COLO829 (cell line): ENCODE results near the gene SFRP4.

Source experiments
- DNase-seq: peaks from one replicate; pipeline ENCODE4 v3.0.0; 2012; ENCODE audit warnings: low spot score

Gene SFRP4

DNA sequence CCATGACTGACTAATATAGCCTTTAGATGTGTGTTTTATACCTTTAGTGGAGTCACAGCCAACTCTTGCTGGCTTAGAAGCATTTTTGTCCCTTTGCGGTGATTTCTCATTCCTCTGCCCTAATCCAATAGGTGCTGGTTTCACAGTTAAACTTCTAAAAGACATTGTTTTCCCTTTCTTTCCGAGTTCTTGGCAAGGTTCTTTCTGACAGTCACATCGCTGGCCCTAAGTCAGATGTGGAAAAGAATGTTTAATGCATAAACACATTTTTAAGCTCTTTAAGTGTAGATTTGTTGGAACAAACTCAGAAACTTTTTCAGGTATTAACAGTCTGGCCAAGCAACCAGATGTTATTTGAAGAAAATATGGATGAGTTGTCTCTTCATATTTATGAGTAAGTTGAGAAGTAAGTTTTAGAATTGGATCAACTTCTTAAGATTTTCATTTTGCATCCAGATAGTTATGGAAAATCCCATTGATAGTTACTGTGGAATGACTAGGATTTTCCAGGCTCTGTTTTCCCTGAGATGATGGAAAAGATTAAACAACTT, 7.9 kb upstream of the SFRP4 start:
- DNase-seq: no peak

DNA sequence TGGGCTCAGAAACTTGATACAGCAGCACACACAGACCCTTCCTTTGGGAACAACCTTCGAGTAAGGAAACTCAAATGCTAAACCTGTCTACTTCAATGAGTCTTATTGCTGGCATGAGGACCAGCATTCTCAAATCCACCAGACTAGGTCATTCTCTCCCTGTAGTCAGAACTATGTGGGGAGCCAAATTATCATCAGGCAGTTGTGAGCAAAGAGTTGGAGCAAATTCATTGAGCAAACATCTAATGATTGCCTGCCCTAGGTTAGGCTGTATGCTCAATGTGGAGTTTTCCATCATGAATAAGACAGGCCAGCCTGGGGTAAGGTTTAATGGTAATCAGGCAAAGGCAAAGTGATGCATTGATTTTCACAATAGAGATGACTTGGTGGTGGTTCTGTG, 7.4 kb upstream of the SFRP4 start:
- DNase-seq: no peak

DNA sequence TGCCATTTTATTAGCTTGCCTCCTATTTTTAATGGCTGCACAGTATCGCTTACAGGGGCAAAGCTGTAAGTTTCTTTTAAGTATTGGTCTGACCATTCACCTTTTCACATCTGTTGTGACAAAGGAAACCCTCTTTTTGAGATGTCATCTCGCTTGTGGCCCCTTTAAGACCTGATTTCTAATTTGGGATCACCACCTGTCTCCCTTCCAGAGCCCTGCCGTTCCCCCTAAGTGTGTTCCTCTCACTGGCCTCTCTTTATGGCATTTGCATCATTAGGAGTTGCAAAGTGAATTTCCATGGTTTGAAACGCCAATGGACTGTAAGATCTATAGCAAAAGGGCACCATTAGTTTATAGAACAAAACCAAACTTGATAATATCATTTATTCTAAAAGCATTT, 5.3 kb upstream of the SFRP4 start:
- DNase-seq: no peak

DNA sequence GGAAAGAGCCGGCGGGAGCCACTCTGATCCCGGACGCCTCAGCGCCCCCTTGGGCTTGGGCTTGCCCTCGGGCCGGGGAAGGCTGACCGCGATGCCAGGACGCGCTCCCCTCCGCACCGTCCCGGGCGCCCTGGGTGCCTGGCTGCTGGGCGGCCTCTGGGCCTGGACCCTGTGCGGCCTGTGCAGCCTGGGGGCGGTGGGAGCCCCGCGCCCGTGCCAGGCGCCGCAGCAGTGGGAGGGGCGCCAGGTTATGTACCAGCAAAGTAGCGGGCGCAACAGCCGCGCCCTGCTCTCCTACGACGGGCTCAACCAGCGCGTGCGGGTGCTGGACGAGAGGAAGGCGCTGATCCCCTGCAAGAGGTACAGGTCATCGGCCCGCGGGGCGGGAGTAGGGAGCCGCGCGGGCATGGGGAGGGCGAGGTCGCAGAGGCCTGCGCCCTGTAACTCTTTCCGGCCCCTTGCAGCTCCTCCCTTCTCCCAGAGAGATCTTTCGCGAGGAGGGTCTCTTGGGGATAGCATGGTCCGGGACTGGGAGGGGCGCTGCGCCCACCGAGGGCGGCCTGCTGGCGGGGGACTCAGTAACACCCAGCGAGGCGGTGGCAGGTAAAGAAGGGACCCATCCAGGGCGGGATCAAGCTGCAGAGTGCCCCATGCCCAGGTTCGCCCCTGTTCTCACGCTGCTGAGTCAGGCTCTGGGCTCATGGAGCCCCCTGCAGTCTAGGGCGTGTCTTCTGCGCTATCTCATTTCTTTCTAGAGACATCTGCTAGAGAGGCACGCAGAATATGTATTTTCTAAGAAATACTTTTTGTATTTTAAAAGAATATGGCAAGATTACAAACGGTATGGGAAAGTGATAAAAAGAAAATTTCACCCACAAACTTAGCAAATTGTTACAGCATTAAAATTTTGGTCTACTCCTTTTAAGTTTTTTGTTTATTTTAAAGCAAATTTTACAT, 4.5 kb upstream of the SFRP4 start:
- no peak for DNase-seq

DNA sequence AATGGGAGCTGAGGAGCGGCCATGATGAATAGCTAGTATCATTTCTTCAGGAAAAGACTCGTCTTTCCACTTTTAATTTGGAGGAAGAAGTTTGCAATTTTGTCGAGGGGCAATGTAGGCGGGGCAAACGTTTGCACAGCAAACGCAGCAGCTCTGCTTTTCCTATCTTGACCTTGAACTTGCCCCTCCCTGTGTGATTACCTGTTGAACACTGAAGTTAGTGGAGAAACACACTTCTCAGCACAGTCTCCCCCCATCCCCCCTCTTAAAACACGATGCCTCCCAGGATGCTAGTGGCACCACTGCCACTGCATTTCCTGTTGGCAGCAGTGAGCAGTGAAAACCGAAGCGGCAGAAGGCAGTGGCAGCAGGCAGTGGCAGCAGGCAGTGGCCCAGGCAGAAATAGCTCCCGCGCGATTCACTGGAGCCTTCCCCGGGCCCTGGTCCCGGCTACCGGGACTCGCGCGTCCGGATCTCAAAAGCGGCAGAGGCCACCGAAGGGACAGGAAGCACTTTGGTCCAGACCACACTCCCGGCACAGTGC, 3.8 kb upstream of the SFRP4 start, which contains the start of gene EPDR1:
Gene EPDR1 (plus strand): TSS at position 336 of the 544 bp plus-strand sequence. CDS start 300 bp downstream, outside the sequence.
- no peak for DNase-seq

DNA sequence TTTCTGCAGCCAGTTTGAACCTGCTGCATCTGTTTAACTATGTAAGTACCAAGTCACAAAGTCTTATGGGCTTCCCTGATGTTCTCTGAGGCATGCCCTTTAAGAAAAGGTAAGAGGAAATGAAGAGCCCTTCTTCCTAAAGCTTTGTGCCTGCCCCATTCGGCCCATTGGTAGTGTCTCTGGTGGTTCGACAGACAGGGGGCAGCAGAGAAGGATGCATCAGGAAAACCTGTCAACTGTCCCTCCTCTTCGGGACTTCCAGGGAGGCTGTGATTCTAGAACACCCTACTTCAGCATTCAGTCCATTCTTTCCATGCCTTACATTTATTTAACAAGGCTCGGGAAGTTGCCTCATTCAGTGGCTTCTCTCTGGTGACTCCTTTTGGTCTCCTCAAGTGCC, 1.9 kb upstream of the SFRP4 start:
- DNase-seq: no peak

DNA sequence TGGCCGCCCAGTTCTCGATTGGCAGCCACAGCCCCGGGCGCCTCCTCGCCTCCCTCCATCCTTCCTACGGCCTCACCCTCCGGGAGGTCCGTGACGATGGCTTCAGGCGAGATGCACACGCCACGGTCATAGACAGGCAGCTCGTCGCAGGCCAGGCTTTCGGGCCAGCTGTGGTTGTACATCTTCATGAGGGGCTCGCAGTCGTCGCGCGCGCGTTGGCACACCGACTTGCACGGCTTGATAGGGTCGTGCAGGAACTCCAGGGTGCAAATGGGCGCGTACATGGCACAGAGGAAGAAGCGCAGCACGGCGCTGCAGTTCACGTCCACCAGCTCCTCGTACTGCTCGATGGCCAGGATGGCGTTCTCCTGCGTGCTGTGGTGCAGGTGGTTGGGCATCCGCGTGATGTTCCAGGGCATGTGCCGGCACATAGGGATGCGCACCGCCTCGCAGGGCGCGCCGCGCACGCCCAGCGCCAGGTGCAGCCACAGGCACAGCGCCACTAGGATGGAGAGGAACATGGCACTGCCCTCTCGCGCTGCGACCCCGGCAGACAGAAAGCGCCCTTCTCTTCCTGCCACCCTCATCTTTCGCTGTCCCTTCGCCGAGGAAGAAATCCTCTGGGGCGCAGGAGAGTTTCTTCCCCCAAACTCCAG, 472 bp downstream of the SFRP4 start:
- no peak for DNase-seq

DNA sequence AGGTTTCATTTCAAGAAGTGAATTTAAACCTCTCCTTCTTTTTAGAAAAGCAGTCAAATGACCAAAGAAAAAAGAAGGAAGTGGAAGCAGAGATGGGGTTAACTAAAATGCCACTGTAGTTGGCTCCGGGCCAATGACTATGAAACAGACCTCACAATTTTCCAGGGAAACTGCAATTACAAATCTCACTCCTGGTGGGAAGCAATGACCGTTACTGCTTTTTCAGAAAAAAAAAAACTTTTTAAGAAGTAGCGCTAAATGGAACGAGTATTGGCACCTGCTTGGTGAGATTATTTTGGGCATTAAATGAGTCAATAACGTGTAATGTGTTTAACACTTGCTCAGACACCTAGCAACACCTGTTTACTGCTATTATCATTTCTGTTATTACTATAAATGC, 1.2 kb downstream of the SFRP4 start:
- DNase-seq: no peak

DNA sequence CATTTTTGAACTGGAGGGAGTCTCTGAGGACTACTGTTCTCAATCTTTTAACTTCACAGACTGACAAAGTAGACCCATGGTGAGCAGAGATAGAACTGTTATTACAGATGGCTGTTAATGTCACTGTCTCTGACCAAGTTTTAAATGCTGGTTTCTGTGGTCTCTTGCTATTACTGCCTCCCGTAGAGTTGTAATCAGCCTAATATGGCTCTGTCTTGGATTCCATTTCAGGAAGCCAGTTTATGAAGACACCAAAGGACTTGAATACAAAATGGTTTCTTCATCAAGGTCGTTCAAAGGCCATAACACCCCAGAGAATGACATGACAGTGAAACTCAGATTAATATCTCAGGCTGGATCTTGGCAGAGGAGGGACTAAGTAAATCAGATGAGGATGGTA, 3.9 kb downstream of the SFRP4 start:
- DNase-seq: no peak

DNA sequence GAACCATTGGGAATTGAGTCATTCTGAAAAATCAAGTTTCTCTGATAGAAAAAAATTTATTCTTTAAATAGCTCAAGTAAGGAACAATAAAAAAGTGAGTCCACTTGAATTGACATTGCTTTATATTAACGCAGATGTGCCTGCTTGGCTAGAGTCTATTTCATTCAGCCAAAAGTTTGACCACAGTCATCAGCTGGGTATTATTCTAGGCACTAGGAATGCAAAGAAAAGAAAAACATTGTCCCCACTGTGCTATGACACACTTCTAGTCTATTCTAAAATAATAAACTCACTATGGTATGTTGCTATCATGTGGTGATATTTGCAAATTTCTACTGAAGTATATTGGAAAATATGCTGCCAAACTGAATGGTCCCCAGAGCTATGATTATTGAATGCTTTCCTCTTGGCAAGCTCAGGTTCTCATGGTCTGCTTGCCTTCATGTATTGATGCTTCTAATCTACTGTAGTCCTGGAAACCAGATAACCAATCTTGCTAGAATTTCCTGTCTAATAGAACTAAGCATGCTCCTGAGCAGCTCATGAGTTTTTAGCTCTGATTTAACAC, 8.3 kb downstream of the SFRP4 start:
- no peak for DNase-seq

DNA sequence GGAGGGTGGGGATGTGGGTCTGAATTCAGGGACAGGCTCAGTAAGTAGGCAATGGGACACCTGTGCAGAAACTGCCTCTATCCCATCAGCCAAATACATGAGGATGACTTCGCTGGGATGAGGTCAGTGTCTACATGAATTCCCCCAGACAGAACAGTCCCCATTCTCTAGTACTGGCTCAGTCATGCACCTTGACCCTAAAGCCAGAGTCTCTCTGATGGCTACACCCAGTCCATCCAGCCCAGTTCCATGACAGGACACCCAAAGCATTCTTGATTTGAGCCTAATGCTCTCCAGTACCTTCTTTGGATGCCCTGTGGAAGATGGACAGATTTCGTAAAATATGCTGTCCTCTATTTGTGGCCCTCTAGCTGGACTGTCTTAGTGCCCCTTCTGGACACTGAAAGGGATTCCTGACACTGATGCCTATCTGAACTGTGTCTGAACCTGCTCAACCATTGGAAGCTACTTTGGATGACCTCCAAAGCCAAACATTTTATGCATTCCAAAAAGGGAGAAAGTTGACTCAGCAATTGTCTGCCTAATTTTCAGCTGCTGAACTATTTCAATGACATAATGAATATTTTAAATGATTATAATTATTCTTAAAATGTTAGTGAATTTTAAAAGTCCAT, 14.6 kb downstream of the SFRP4 start:
- DNase-seq: peak; percentile 22

DNA sequence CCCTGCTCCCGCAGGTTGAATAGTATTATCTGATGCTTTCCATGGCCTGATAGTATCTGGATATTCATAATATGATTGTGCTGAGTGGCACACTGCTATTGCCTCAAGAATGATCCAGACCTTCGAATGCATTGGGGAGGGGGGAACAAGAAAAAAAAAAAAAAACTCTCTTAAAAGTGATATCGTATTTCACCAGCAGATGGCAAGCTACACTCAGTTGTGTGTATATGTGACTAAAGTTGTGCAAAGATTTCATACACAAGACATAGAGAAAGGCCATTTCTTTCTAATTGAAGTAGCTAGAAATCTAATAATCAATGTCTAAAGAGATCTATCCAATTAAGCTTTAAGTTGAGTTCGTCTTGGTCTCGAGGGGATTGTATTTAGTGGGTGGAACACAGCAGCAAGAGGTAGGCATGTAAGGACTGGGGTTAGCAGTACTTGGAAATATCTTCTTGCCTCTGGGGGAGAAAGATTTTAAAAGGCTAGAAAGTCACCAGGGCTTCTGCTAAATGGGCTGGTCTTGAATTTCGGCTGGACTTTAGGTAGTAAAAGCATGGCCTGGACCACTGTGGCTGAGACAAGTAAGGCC, 15.3 kb downstream of the SFRP4 start:
- peak; percentile 47 for DNase-seq

DNA sequence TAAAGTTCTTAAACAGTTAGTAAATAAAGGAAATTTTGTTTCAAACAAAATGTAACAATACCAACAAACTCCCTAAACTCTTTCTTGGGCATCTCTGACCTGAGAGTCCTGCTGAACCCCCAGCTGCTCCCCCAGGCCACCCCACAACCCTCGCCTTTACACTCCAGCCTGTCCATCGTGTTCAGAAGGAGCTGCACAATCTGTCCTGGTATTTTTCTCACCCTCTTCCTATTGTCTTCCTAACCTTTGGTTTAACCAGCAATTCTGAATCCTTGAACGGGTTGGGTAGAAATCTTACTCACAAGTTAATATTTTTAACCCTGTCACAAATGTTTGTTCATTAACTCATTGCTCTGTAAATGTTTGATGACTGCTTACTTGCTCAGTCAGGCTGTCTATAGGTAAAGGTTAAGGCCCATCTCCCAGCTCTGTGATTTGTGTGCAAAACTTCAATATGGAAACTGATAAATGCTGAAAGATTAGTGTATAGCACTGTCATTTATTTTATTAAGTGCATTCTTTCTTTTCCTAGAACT, 16.8 kb downstream of the SFRP4 start:
- DNase-seq: no peak

DNA sequence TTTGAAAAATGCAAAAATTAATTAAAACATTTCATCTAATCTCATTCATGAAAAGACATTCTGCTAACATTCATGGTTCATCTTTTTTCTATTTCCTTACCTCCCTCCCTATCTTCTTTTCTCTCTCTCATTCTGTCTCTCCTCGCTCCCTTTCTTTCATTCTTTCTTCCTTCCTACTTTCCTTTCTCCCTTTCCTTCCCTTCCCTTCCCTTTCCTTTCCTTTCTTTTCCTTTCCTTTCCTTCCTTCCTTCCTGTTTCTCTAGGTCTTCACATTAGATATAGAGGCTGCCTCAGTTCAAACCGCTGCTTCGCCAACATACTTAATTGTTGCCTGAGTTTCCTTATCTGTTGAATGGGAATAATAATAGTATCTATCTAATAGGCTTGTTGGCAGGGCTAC, 21.9 kb downstream of the SFRP4 start:
- no peak for DNase-seq

DNA sequence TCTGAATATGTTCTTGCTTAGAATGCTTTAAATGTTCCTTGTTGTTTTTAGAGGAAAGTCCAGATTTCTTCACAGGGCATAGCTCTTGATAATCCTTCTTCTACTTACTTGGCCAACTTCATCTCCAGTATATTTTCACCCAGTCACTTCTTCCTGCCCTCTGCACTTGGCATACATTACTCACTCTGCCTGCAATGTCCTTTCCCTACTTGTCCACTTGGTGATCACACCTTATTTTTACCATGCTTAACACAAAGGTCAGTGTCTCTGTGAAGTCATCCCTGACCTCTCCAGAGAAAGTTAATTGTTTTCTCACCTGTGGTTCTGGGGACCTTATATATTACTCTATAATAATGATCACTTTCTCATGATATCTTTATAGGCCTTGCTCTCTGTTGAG, 23.3 kb downstream of the SFRP4 start:
- no peak for DNase-seq

DNA sequence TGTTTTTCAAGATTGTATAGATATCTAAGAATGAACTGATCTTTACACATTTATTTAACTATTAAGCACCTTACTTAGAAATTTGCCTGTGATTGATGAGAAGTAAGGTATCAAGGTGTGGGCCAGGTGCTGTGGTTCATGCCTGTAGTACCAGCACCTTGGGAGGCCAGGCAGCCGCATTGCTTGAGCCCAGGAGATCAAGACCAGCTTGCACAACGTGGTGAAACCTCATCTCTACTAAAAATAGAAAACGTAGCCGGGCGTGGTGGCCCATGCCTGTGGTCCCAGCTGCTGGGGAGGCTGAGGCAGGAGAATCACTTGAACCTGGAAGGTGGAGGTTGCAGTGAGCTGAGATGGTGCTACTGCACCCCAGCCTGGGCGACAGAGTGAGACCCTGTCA, 34.5 kb downstream of the SFRP4 start:
- no peak for DNase-seq
